ENCODE data around the gene VEGFB.

DNA sequence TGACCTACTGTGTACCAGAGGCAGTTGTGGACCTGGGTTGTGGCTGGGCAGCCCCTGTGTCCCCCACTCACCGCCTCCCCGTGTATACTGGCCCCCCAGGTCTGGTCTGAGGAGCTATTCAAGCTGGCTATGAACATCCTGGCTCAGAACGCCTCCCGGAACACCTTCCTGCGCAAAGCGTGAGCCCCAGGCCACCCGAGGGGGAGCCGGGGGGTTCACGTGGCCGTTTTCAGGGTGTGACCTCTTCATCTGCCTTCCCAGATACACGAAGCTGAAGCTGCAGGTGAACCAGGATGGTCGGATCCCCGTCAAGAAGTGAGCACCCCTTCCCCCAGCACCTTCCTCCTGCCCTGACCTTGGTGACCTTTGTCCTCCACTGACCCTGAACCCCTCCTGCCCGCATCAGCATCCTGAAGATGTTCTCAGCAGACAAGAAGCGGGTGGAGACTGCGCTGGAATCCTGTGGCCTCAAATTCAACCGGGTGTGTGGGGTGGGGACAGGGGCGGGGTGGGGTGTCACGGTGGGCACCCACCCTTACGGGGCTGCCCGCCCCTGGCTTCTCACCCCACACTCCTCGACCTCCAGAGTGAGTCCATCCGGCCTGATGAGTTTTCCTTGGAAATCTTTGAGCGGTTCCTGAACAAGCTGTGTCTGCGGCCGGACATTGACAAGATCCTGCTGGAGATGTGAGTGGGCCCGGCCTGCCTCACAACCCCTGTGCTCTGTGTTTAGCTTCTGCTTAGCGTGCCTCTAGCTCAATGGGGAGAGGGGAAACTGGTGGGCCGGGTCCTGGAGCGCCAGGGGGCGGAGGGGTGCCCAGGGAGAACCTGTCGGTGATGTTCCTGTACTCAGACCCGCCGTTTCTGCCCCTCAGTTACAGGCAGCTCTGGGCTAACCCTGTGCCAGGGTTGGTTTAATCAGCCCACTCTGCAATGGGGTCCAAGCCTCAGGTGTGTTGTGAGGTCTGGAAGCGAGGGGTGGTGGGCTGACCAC lies 21.0 kb downstream of the VEGFB start:
- TF ChIP-seq, protein P1, sequence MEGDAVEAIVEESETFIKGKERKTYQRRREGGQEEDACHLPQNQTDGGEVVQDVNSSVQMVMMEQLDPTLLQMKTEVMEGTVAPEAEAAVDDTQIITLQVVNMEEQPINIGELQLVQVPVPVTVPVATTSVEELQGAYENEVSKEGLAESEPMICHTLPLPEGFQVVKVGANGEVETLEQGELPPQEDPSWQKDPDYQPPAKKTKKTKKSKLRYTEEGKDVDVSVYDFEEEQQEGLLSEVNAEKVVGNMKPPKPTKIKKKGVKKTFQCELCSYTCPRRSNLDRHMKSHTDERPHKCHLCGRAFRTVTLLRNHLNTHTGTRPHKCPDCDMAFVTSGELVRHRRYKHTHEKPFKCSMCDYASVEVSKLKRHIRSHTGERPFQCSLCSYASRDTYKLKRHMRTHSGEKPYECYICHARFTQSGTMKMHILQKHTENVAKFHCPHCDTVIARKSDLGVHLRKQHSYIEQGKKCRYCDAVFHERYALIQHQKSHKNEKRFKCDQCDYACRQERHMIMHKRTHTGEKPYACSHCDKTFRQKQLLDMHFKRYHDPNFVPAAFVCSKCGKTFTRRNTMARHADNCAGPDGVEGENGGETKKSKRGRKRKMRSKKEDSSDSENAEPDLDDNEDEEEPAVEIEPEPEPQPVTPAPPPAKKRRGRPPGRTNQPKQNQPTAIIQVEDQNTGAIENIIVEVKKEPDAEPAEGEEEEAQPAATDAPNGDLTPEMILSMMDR (IDR thresholded peaks at IDR 0.05 in 4 of 5, conservative IDR thresholded peaks at IDR 0.05 in 1 of 5): no peak
- TF ChIP-seq POLR2A (IDR thresholded peaks at IDR 0.05): no peak

All from gastrocnemius medialis (tissue), 4 donors.